Liver (tissue), 3 donors: ENCODE data around the gene TREH.

ENCODE experiments used
- CTCF ChIP-seq: fragments of 150-350 bp; IDR thresholded peaks from 2 replicates; pipeline ENCODE4 v1.5.1; 2017; ENCODE audit warnings: improper control_type of control experiment, low read depth, low read length; ENCODE audit not compliant: missing input control
- EGR1 ChIP-seq, 2 donors: IDR thresholded peaks; 2 replicates each; pipeline ENCODE4 v1.6.1; 2016 to 2018; ENCODE audit warnings: antibody characterized with exemption in 2 of 2, low read depth in 2 of 2
- GABPA ChIP-seq, 2 donors: IDR thresholded peaks in 1 of 2; conservative IDR thresholded peaks in 1 of 2; 2 replicates each; pipeline ENCODE4 v1.6.1; 2016; ENCODE audit warnings: antibody characterized with exemption in 2 of 2, mild to moderate bottlenecking in 1 of 2, moderate library complexity in 1 of 2
- JUND ChIP-seq, 2 donors: IDR thresholded peaks; 2 replicates each; pipeline ENCODE4 v1.6.1; 2016; ENCODE audit warnings: antibody characterized with exemption in 2 of 2
- MAX ChIP-seq: IDR thresholded peaks from 2 replicates; pipeline ENCODE4 v1.6.1; 2016; ENCODE audit warnings: antibody characterized with exemption
- REST ChIP-seq: IDR thresholded peaks from 2 replicates; pipeline ENCODE4 v1.6.1; 2016; ENCODE audit warnings: antibody characterized with exemption, mild to moderate bottlenecking
- SP1 ChIP-seq: IDR thresholded peaks from 2 replicates; pipeline ENCODE4 v1.6.1; 2018; ENCODE audit warnings: antibody characterized with exemption, mild to moderate bottlenecking
- TAF1 ChIP-seq: conservative IDR thresholded peaks from 2 replicates; pipeline ENCODE4 v1.6.1; 2016; ENCODE audit warnings: antibody characterized with exemption, mild to moderate bottlenecking
- YY1 ChIP-seq: IDR thresholded peaks from 2 replicates; pipeline ENCODE4 v1.6.1; 2016; ENCODE audit warnings: antibody characterized with exemption, mild to moderate bottlenecking
- ZBTB33 ChIP-seq: IDR thresholded peaks from 2 replicates; pipeline ENCODE4 v1.6.1; 2016; ENCODE audit warnings: antibody characterized with exemption
- donor health status: healthy.
- donor health status: healthy.

GRCh38 chr11:118662401-118663271 lies 16.8 kb downstream of the TREH start:
- TF ChIP-seq REST (no peak), MAX (no peak), CTCF (no peak), YY1 (no peak), GABPA (IDR thresholded peaks at IDR 0.05 in 1 of 2, conservative IDR thresholded peaks at IDR 0.05 in 1 of 2) (no peak), JUND (IDR thresholded peaks at IDR 0.05) (no peak), SP1 (no peak), TAF1 (no peak), EGR1 (IDR thresholded peaks at IDR 0.05; ENCODE audit: low read depth in 2 of 2) (no peak), ZBTB33 (no peak)
